ENCODE results near the gene SCGB1D1.

DNA sequence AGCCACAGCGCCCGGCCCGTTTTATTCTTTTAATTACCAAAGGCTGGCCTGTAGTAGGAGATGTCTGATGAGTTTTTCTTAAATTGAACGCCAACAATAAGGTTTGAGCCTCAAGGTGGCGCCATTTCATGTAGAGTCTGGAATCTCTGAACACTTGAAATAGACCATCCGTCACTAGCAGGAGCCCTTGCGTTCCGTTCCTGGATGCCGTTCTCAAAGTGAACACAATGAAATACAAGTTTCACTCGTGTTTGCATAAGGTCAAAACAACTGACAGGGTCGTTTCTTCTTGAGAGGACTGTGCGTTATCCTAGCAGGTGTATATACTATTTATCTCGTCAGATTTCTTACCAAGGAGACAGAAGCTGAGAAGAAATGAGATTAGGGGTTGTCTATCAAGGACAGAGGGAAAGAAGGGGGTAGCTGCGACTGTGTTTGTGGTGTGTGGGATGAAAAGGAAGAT lies 18.7 kb upstream of the SCGB1D1 start:
- TF ChIP-seq, protein P1, sequence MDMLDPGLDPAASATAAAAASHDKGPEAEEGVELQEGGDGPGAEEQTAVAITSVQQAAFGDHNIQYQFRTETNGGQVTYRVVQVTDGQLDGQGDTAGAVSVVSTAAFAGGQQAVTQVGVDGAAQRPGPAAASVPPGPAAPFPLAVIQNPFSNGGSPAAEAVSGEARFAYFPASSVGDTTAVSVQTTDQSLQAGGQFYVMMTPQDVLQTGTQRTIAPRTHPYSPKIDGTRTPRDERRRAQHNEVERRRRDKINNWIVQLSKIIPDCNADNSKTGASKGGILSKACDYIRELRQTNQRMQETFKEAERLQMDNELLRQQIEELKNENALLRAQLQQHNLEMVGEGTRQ (IDR thresholded peaks at IDR 0.05), result no peak
- no peak for TF ChIP-seq HOXB5 (CRISPR knock-in tag; IDR thresholded peaks at IDR 0.05)
- no peak for TF ChIP-seq CEBPB (IDR thresholded peaks at IDR 0.05)
- TF ChIP-seq RCOR1 (IDR thresholded peaks at IDR 0.05; ENCODE audit: low read depth, low read length), result no peak
- TF ChIP-seq, protein P2, sequence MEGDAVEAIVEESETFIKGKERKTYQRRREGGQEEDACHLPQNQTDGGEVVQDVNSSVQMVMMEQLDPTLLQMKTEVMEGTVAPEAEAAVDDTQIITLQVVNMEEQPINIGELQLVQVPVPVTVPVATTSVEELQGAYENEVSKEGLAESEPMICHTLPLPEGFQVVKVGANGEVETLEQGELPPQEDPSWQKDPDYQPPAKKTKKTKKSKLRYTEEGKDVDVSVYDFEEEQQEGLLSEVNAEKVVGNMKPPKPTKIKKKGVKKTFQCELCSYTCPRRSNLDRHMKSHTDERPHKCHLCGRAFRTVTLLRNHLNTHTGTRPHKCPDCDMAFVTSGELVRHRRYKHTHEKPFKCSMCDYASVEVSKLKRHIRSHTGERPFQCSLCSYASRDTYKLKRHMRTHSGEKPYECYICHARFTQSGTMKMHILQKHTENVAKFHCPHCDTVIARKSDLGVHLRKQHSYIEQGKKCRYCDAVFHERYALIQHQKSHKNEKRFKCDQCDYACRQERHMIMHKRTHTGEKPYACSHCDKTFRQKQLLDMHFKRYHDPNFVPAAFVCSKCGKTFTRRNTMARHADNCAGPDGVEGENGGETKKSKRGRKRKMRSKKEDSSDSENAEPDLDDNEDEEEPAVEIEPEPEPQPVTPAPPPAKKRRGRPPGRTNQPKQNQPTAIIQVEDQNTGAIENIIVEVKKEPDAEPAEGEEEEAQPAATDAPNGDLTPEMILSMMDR (IDR thresholded peaks at IDR 0.05), result peak; percentile 80
- TF ChIP-seq POLR2A (IDR thresholded peaks at IDR 0.05; ENCODE audit: low read length), result no peak
- no peak for TF ChIP-seq EP300 (IDR thresholded peaks at IDR 0.05)
- no peak for TF ChIP-seq KDM1A (IDR thresholded peaks at IDR 0.05; ENCODE audit: low read depth)
- no peak for TF ChIP-seq MYC (IDR thresholded peaks at IDR 0.05; ENCODE audit: borderline replicate concordance, low read length)
- TF ChIP-seq, protein P3, sequence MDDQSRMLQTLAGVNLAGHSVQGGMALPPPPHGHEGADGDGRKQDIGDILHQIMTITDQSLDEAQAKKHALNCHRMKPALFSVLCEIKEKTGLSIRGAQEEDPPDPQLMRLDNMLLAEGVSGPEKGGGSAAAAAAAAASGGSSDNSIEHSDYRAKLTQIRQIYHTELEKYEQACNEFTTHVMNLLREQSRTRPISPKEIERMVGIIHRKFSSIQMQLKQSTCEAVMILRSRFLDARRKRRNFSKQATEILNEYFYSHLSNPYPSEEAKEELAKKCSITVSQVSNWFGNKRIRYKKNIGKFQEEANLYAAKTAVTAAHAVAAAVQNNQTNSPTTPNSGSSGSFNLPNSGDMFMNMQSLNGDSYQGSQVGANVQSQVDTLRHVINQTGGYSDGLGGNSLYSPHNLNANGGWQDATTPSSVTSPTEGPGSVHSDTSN (IDR thresholded peaks at IDR 0.05), result no peak
- TF ChIP-seq CHD2 (IDR thresholded peaks at IDR 0.05; ENCODE audit: low read length, partially characterized antibody), result no peak
- TF ChIP-seq RAD21 (conservative IDR thresholded peaks at IDR 0.05 in 1 of 2, IDR thresholded peaks at IDR 0.05 in 1 of 2), result peak; percentile 68 to 78
